K562 (cell line): ENCODE data around the gene CXCR3. TPM values are rescaled to one million over a fixed set of nuclear protein-coding genes. Genes with fewer than 3 reads are reported as not detected.
A peak's percentile ranks its signal among the peaks of the same experiment; 100 is the strongest.

Experiments
- E2F6 ChIP-seq, 2 experiments: IDR thresholded peaks; 2 replicates each; pipeline ENCODE4 v1.6.1; 2011; ENCODE audit warnings: borderline replicate concordance in 1 of 2, control low read depth in 1 of 2, low read depth in 1 of 2, low read length in 1 of 2, mild to moderate bottlenecking in 1 of 2, mixed read lengths in 1 of 2, moderate library complexity in 1 of 2; ENCODE audit not compliant: insufficient read depth in 1 of 2, insufficient read length in 1 of 2, poor library complexity in 1 of 2, severe bottlenecking in 1 of 2; ENCODE audit errors: extremely low read depth in 1 of 2
- FOS ChIP-seq: IDR thresholded peaks from 3 replicates; pipeline ENCODE4 v1.6.1; 2011; ENCODE audit not compliant: insufficient read length; ENCODE audit errors: extremely low read depth
- L3MBTL2 ChIP-seq: fragments of 450-650 bp; IDR thresholded peaks from 2 replicates; pipeline ENCODE4 v1.6.1; 2016; ENCODE audit warnings: mild to moderate bottlenecking, moderate library complexity
- PATZ1 ChIP-seq: fragments of 250-450 bp; sonication (Bioruptor Pico); IDR thresholded peaks from 2 replicates; pipeline ENCODE4 v1.5.0; 2020; ENCODE audit warnings: mild to moderate bottlenecking, borderline replicate concordance
- RFX7 ChIP-seq: fragments of 250-450 bp; sonication (Bioruptor Pico); IDR thresholded peaks from 2 replicates; pipeline ENCODE4 v1.5.1; 2021; ENCODE audit warnings: mild to moderate bottlenecking
- polyA plus RNA-seq, 8 experiments: library from polyadenylated mRNA; depleted of rRNA in 4 of 8; stranded (reverse) in 5 of 8; unstranded in 3 of 8; fragments of >200 nt; fragmentation: Nextera tagmentation in 2 of 8; fragmentation: Illumina TruSeq in 1 of 8; extraction: Ambion mirVana in 2 of 8; extraction: Trizol in 1 of 8; gene quantifications; 2 replicates each; pipeline versions ENCODE4 v1.2.1 to v1.2.3, GENCODE V29; 2011 to 2014; ENCODE audit warnings: inconsistent platforms in 1 of 8, missing spikeins in 1 of 8
- total RNA-seq, 7 experiments: library from RNA; depleted of rRNA in 6 of 7; stranded (reverse); fragments of >200 nt in 6 of 7; fragmentation: Illumina TruSeq in 2 of 7; extraction: Trizol in 2 of 7; gene quantifications; 2 replicates each; pipeline versions ENCODE4 v1.2.1 to v1.2.3, GENCODE V29; 2011 to 2021; ENCODE audit warnings: low replicate concordance in 1 of 7

The CXCR3 gene
- total and polyA plus RNA-seq, 9 of the 15 experiments (the other 6 are each of a cell fraction or from before 2014, with no cell fraction given): not detected

- TF ChIP-seq RFX7 (CRISPR knock-in tag) (no peak), FOS (peak; percentile 8), L3MBTL2 (peak; percentile 88), PATZ1 (CRISPR knock-in tag) (no peak), E2F6 (IDR thresholded peaks at IDR 0.05; ENCODE audit: borderline replicate concordance in 1 of 2, extremely low read depth in 1 of 2, insufficient read depth in 1 of 2, insufficient read length in 1 of 2, low read depth in 1 of 2, low read length in 1 of 2, poor library complexity in 1 of 2, severe bottlenecking in 1 of 2) (peak in 1 of 2 experiments; percentile 30)
- TF ChIP-seq, all 486 proteins: peak for 6
Observed at GRCh38 chrX:71666240-71667223, 48.2 kb upstream of the CXCR3 start (continued).
